IPS-20b (cell line): ENCODE results near the gene LRIG3.

Source experiments
- H3K27ac ChIP-seq: one replicate; pipeline ENCODE4 v1.5.1; 2013; ENCODE audit warnings: low read length
- H3K27me3 ChIP-seq: 2 replicates; pipeline ENCODE4 v1.6.1; 2013; ENCODE audit warnings: mild to moderate bottlenecking, low read length, inconsistent platforms; ENCODE audit not compliant: insufficient read depth
- H3K36me3 ChIP-seq: 2 replicates; pipeline ENCODE4 v1.6.1; 2013; ENCODE audit warnings: low read depth, mild to moderate bottlenecking, inconsistent platforms, low read length, moderate library complexity; ENCODE audit not compliant: insufficient read depth
- H3K4me1 ChIP-seq: 2 replicates; pipeline ENCODE4 v1.6.1; 2013; ENCODE audit warnings: mild to moderate bottlenecking, control low read depth, inconsistent platforms, low read length, moderate library complexity; ENCODE audit not compliant: insufficient read depth
- H3K4me3 ChIP-seq: 2 replicates; pipeline ENCODE4 v1.5.1; 2013; ENCODE audit warnings: mild to moderate bottlenecking, low read length, inconsistent platforms
- H3K9ac ChIP-seq: 2 replicates; pipeline ENCODE4 v1.6.1; 2013; ENCODE audit warnings: low read depth, mild to moderate bottlenecking, inconsistent platforms, low read length, moderate library complexity
- H3K9me3 ChIP-seq: 2 replicates; pipeline ENCODE4 v1.6.1; 2013; ENCODE audit warnings: mild to moderate bottlenecking, low read depth, low read length, inconsistent platforms; ENCODE audit not compliant: insufficient read depth

LRIG3 gene

DNA sequence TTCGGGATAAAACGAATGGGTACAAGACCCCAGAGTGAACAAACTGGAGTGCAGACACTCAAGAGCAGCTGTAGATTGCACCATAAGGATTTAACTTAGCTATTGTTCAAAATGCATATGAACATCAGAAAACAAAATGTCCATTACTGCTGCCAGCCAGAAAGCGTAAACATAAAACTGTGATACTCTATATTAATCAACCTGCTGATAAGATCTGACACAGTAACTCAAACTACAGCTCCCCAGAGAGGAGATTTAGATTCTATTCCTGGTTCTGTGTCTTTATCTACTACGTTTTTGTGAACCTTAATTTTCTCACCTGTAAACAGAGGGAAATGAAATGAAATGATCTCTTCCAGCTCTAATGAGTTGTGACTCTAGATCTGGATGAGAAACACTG is 22.3 kb downstream of the LRIG3 start:
- no peaks in the 10 kb centered on the region for H3K9me3 ChIP-seq
- no peak overlapping the region for H3K4me3 ChIP-seq
- no peak overlapping the region for H3K9ac ChIP-seq
- H3K36me3 ChIP-seq, result no peaks in the 10 kb centered on the region
- no peak overlapping the region for H3K27ac ChIP-seq
- no peaks in the 10 kb centered on the region for H3K27me3 ChIP-seq
- H3K4me1 ChIP-seq, result peaks cover 7% of the 10 kb centered on the region; the same call in 1 of the 2 replicates

DNA sequence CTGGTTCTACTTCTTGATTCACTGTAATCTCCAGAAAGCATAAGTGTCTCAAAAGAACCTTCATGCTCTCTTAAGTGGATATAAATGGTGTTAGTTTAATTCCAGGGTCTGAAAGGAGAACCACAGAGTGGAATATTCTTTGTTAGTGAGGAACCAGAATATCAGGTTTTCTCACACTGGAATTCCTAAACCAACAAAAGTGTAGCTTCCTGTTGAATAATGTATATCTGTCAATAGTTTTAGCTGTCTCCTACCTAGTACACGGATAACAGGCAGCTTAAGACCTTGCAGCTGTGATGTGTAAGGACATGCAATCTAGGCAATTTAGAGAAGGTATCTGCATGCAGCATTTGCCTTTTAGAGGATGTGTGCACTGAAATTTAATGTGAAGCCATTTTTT is 24.0 kb downstream of the LRIG3 start:
- no peaks in the 10 kb centered on the region for H3K36me3 ChIP-seq
- H3K27ac ChIP-seq, result no peak overlapping the region
- H3K9me3 ChIP-seq, result no peaks in the 10 kb centered on the region
- H3K9ac ChIP-seq, result no peak overlapping the region
- H3K4me3 ChIP-seq, result no peak overlapping the region
- peaks cover 14% of the 10 kb centered on the region for H3K4me1 ChIP-seq
- H3K27me3 ChIP-seq, result no peaks in the 10 kb centered on the region

DNA sequence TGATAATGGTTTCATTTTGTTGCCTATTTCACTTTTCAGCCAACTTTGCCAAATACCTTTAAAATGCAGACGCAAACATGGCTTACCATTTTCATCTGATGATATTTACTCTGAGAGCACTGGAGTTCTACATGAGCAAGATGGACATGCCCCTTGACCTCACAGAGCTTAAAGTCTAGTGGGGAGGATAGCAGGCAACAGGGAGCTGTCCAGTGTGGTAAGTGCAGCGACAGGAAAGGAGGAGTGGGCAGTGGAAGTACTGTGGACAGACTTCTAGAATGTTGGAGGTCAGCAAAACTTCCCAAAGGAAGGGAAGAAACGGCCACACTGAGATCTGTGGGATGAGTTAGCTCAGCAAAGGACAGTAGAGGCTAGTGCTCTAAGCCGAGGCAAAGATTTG is 25.3 kb downstream of the LRIG3 start:
- Histone ChIP-seq H3K36me3 (peaks cover 2% of the 10 kb centered on the region; the same call in 1 of the 2 replicates), H3K9ac (no peak overlapping the region), H3K27ac (no peak overlapping the region), H3K9me3 (no peaks in the 10 kb centered on the region), H3K4me1 (peaks cover 14% of the 10 kb centered on the region), H3K27me3 (no peaks in the 10 kb centered on the region), H3K4me3 (no peak overlapping the region)

DNA sequence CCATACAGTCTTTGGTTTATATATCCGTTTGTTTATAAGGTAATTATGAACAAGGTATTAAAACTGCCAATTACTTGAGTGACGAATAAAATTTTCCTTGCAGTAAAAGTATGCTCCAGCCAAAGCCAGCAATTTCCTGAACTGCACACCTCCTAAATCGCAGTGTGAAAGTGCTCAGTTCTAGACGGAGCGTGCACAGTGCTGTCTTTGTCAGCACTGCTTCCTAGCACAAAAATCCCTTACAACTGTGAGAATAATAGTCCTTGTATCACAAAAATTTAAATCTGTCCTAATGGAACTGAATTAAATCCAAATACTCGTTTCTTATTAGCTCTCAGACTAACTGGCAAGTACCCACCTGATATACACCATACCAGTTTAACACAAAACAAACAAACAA is 26.3 kb downstream of the LRIG3 start:
- Histone ChIP-seq H3K4me3 (no peak overlapping the region), H3K36me3 (peaks cover 12% of the 10 kb centered on the region), H3K27ac (no peak overlapping the region), H3K4me1 (peaks cover 14% of the 10 kb centered on the region), H3K9me3 (no peaks in the 10 kb centered on the region), H3K9ac (no peak overlapping the region), H3K27me3 (no peaks in the 10 kb centered on the region)

DNA sequence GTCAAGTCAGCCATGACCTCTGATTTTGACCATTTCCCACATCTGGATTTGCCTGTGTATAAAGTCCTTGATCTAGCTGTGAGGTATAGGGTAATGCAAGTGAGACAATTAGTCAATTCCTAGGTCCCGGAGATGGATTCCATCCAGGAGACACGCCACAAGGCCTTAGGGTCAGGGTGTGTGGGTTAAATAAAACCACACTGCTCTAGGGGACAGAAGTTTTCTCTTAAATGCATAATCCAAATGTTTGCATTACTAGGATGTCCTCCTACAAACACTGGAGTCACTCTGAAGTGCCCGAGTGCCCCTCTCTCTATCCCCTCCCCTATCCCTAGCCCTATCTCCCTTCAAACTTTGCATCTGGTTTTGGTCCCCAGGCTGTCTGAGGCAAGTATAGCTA is 26.8 kb downstream of the LRIG3 start:
- H3K9me3 ChIP-seq, result no peaks in the 10 kb centered on the region

DNA sequence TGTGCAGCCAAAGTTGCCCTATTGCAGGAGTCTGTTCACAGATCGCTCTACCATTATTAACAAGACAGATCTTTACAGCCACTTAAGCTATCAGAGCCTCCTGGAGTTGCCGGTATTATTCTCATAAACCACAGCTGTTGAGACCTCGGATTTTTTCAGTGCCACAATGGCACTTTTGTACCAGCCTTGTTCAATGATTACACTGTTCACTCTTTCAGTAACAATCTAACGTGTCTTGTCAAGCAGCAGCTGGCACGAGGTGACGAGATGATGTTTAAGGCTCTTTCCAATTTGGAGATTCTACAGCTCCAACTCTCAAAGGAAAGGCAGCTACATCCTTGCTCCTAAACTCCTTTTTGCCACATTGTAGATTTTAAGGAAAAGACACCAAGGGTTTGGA is 30.7 kb downstream of the LRIG3 start:
- Histone ChIP-seq H3K9me3 (no peaks in the 10 kb centered on the region), H3K27me3 (peaks cover 12% of the 10 kb centered on the region; the same call in 1 of the 2 replicates), H3K9ac (no peak overlapping the region), H3K4me1 (peaks cover 13% of the 10 kb centered on the region), H3K36me3 (peaks cover 55% of the 10 kb centered on the region), H3K4me3 (no peak overlapping the region), H3K27ac (no peak overlapping the region)

More for the DNA sequence above, 26.8 kb downstream of the LRIG3 start:
- Histone ChIP-seq H3K9ac (no peak overlapping the region), H3K4me3 (no peak overlapping the region), H3K27ac (no peak overlapping the region), H3K36me3 (peaks cover 17% of the 10 kb centered on the region), H3K4me1 (peaks cover 14% of the 10 kb centered on the region), H3K27me3 (no peaks in the 10 kb centered on the region)

DNA sequence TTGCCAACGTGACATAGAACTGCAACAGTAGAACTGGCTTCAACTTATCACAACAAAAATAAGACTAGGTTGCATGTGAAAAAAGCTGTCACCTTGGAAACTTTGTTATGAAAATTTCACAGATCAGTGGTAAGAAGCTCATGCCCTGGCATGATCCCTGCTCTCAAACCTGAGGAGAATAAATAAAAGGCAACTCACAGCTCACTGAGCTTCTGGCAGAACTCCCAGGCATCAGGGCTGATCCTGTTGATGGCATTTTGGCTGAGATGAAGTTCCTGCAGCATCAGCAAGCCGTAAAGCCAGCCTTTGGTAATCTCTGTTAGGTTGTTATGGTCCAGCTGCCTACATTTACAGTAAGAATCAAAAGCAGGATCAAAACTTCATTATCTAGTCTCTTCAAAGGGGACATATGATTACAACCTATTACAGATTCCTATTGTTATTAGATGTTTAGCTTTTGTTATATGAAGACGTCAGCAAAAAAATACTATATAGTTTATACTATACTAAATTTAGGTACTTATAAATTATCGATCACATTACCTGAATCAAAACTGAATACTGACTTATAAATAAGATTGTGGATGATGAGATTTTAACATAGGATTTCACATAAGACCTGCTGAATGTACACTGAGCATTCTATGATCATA is 32.0 kb downstream of the LRIG3 start:
- H3K9me3 ChIP-seq, result no peaks in the 10 kb centered on the region
- H3K36me3 ChIP-seq, result peaks cover 57% of the 10 kb centered on the region
- H3K27me3 ChIP-seq, result peaks cover 24% of the 10 kb centered on the region; the same call in 1 of the 2 replicates
- no peak overlapping the region for H3K4me3 ChIP-seq
- peaks cover 16% of the 10 kb centered on the region for H3K4me1 ChIP-seq
- no peak overlapping the region for H3K27ac ChIP-seq
- no peak overlapping the region for H3K9ac ChIP-seq

DNA sequence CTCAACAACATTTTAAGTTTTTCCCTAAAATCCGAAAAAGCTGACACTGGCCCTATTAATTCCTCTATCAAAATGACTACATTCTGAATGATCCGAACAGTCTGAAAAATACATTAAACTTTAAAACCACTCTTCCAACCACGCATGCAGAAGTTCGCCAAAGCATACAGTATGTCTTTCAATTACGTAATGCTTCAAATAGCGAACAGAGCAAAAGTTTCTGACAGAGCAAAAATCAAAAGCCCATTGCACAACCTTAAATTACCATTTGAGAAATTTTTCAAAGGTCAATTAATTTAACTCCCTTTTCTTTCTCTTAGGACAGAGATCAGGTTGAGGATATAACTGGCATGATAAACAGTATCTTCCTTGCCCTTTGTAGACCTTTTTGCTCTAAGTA is 33.2 kb downstream of the LRIG3 start:
- H3K4me3 ChIP-seq, result no peak overlapping the region
- H3K27me3 ChIP-seq, result peaks cover 32% of the 10 kb centered on the region; the same call in 1 of the 2 replicates
- H3K27ac ChIP-seq, result no peak overlapping the region
- no peaks in the 10 kb centered on the region for H3K9me3 ChIP-seq
- H3K9ac ChIP-seq, result no peak overlapping the region
- H3K4me1 ChIP-seq, result peaks cover 20% of the 10 kb centered on the region; the same call in 1 of the 2 replicates
- H3K36me3 ChIP-seq, result peaks cover 62% of the 10 kb centered on the region

DNA sequence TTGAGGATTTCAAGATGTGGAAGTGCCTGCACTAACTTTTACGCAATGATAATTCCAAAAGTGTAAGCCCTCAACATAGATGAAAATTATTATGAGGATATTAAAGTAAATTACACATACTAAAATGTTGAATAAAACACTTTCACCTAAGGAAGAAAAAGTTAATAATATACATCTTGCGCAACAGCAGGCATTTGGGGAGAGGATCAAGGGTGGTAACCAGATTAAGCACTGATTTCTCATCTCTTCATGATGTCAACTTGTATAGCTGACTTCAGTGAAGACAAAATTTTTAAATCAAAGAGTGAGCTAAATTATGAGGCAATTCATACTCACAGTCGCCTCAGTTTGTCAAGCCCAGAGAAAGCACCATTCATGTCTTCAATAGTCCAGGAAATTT is 33.8 kb downstream of the LRIG3 start:
- Histone ChIP-seq H3K4me1 (peaks cover 17% of the 10 kb centered on the region; the same call in 1 of the 2 replicates), H3K9ac (no peak overlapping the region), H3K9me3 (no peaks in the 10 kb centered on the region), H3K4me3 (no peak overlapping the region), H3K27ac (no peak overlapping the region), H3K36me3 (peaks cover 68% of the 10 kb centered on the region), H3K27me3 (peaks cover 38% of the 10 kb centered on the region; the same call in 1 of the 2 replicates)

DNA sequence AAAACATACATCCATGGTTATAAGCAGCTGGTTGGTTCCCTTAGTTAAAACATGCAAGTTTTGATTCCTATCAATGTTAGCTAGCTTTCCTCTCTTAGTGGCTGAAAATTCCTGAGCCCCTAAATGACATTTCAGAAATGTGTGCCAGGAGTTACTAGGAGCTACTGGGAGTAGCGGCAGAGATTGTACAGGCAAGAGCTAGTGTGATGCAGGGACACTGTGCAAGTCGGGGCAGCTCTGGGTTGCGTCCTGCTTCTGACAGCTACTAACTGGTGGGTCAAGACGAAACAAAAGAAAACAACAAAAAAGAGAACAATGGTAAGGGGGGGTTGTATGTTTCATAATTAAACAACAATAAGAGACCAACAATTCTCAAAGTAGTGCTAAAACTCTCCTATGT is 35.4 kb downstream of the LRIG3 start:
- Histone ChIP-seq H3K27ac (no peak overlapping the region), H3K4me1 (peaks cover 17% of the 10 kb centered on the region; the same call in 1 of the 2 replicates), H3K4me3 (no peak overlapping the region), H3K36me3 (peaks cover 79% of the 10 kb centered on the region), H3K27me3 (peaks cover 39% of the 10 kb centered on the region; the same call in 1 of the 2 replicates), H3K9ac (no peak overlapping the region), H3K9me3 (no peaks in the 10 kb centered on the region)

DNA sequence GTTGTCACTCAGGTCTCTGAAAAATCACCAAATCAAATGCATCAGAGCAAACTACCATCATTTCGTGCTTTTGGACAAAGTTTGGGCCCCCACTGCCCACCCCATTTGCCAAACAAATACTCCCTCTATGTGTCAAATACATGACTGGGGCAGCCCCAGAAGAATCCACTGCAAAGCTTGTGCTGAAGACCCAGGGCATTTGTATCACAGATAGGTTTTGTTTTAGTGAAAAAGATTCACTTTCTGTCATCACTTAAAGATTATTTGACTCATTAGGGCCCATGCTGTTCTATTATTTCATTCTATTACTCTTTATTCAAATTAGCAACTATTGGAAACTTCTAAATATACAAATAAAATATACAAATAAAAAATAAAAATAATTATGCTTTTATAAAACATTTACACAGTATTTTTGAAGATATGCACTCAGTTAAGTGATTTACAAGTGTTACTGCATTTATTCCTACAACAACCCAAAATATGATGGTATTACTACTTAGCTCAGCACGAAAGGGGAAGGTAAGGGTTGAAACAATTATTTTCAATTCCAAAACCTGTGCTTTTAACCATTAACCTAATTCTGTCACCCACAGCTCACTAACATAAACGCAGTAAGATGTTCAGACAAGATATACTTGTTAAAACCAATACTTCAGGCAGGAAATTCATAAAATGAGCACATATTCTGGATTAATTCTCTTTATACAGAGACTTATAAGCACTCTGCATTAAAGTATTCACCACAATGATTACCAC is 36.5 kb downstream of the LRIG3 start:
- no peak overlapping the region for H3K9ac ChIP-seq
- H3K9me3 ChIP-seq, result no peaks in the 10 kb centered on the region
- no peak overlapping the region for H3K27ac ChIP-seq
- H3K36me3 ChIP-seq, result peaks cover 80% of the 10 kb centered on the region
- H3K4me1 ChIP-seq, result peaks cover 17% of the 10 kb centered on the region; the same call in 1 of the 2 replicates
- no peak overlapping the region for H3K4me3 ChIP-seq
- peaks cover 39% of the 10 kb centered on the region; the same call in 1 of the 2 replicates for H3K27me3 ChIP-seq

DNA sequence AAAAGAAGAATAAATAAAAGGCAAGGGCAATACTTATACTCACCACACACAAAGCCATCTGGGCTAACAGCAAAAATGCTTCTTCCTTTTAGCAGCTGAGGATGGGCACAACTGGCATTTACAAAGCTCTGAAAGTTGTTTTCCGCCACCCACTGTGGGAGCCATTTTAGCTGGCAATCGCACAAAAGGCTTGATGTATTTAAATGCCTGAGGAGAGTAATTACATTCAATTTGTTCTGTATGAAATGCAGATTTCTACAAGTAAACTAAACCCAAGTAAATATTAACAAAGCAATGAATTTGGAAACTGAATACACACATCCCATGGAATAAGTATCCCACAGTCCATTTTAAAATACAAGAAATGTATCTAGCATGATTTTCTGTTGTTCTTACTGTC is 37.5 kb downstream of the LRIG3 start:
- Histone ChIP-seq H3K9ac (no peak overlapping the region), H3K36me3 (peaks cover 81% of the 10 kb centered on the region), H3K27me3 (peaks cover 39% of the 10 kb centered on the region; the same call in 1 of the 2 replicates), H3K27ac (no peak overlapping the region), H3K4me1 (peaks cover 17% of the 10 kb centered on the region; the same call in 1 of the 2 replicates), H3K9me3 (no peaks in the 10 kb centered on the region), H3K4me3 (no peak overlapping the region)
